NCI-H2196 (cell line): ENCODE results near the gene EMB.
"Not testable (repeated sequence)": the region's sequence is repeated elsewhere in the genome, so short reads cannot be mapped to it uniquely, and the experiment has no call there.

ENCODE experiments used
- DNase-seq: peaks from one replicate; lab custom pipeline; 2025; ENCODE audit not compliant: unreplicated experiment; lab: John Stamatoyannopoulos, UW

Gene EMB, protein sequence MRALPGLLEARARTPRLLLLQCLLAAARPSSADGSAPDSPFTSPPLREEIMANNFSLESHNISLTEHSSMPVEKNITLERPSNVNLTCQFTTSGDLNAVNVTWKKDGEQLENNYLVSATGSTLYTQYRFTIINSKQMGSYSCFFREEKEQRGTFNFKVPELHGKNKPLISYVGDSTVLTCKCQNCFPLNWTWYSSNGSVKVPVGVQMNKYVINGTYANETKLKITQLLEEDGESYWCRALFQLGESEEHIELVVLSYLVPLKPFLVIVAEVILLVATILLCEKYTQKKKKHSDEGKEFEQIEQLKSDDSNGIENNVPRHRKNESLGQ

DNA sequence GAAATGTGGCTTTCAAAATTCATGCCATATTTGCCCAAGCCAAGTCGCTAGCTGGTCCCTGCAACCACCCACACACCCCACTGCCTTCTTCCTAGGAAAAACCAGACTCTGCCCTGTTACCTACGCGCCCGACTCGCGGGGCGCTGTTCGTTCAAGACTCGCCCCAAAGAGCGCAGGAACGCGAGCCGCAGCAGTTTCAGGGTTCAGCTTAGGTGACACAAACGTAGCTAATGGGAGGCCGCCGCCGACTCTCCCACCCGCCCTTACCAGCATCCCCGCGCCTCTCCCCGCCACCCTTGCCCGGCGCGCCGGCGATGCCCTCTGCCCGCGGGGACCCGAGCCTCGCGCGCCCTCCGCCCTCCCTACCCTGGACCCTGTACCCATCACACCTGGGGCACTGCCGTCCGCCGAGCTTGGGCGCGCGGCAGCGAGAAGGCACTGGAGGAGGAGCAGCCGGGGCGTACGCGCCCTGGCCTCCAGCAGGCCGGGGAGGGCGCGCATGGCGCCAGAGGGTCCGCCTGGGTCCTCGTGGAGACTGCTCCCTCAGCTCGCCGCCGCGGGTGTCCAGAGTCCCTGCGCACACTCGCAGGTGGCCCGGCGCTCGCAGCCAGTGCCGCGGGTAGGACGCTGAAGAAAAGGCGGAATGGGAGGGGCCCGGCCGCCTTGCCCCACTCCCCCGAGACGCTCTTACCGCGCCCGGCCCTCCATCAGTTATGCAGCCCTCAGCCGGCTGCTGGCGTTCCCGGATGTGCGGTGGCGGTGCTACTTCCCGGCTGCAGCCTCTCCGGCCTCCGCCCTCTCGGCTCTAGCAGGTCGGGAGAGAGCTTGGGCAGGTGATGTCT, at the start of gene EMB:
TSS of gene EMB (minus strand) at position 638 of the 842 bp plus-strand sequence. CDS start at position 501, 137 bp downstream.
- no peak for DNase-seq

DNA sequence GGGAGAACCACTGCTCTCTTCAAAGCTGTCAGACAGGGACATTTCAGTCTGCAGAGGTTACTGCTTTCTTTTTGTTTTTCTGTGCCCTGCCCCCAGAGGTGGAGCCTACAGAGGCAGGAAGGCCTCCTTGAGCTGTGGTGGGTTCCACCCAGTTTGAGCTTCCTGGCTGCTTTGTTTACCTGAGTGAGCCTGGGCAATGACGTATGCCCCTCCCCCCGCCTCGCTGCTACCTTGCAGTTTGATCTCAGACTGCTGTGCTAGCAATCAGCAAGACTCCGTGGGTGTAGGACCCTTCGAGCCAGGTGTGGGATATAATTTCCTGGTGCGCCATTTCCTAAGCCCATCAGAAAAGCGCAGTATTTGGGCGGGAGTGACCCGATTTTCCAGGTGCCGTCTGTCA, 48.4 kb upstream of the EMB start:
- not testable (repeated sequence) for DNase-seq

DNA sequence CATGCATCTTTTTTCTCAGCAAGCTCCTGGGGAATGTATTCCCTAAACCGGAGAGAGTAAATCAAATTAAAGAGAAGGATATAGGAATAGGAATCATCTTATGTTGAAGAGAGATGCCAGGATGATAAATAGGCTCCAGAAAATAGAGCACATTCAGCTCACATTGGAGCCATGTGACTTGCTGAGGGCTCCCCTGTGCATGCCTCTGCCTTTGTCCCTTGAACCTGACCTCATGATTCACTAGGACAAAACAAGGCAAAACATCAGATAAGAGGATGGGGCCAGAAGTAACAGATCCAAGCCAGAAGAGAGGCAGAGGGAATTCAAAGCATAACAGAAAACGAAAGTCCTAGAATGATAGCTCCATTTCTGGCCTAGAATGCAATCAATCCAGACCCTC, 37.7 kb upstream of the EMB start:
- not testable (repeated sequence) for DNase-seq

DNA sequence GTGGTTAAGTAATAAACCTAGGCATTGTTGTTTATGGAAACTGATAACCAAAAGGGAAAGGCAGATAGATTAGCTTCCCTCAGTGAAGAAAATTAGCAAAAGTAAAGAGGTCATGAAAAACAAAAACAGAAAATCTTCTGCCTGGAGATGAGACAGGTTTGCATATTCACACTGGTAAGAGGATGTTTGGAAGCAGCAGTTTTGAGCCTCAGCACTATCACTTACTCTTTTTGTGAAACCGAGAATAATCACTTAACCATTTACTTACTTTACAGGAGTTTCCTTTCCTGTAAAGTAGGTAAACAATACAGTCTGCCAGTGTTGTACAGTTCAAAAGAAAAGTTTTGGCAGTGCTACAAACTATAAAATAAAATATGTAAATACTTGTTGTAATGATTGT, 35.5 kb upstream of the EMB start:
- DNase-seq = no peak

DNA sequence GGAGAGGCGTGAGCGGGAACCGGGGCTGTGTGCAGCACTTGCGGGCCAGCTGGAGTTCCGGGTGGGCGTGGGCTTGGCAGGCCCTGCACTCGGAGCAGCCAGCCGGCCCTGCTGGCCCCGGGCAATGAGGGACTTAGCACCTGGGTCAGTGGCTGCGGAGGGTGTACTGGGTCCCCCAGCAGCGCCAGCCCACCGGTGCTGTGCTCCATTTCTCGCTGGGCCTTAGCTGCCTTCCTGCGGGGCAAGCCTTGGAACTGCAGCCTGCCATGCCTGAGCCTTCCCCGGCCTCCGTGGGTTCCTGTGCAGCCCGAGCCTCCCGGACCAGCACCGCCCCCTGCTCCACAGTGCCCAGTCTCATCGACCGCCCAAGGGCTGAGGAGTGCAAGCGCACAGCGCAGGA, 23.9 kb upstream of the EMB start:
- DNase-seq = not testable (repeated sequence)

DNA sequence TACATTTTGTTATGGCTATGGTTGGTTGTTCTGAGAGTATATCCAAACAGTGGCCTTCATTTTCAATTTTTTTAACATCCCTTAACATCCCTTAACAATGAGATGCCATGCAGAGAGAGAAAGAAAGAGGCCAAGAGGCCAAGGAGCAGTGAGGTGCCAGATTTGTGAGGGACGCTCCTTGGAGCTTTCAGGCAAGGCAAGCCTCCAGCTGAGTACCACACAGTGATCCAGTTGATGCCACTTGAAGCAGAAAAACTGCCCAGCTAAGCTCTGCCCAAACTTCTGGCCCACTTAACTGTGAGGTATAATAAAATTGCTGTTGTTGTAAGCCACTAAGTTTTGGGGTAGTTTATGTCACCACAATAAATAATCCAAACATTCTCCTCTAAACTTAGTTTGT, 22.6 kb upstream of the EMB start:
- DNase-seq = no peak

DNA sequence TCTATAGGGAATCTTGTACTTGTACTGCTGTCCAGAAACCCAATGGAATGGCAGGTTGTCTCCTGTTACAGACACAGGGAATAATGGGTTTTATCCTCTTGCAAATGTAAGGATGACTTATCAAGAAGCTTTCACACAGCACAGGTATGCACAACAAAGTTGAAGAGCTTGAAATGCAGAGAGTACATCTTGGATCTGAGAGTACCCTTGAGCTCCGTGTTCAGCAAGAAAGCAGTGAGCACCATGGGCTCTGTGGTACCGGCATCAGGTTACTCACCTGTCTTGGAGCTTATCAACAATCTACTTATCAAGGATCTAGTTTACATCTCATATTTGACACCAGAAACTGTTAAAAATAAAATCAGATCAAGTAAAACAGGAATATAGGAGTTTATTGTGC, 22.0 kb upstream of the EMB start:
- no peak for DNase-seq

DNA sequence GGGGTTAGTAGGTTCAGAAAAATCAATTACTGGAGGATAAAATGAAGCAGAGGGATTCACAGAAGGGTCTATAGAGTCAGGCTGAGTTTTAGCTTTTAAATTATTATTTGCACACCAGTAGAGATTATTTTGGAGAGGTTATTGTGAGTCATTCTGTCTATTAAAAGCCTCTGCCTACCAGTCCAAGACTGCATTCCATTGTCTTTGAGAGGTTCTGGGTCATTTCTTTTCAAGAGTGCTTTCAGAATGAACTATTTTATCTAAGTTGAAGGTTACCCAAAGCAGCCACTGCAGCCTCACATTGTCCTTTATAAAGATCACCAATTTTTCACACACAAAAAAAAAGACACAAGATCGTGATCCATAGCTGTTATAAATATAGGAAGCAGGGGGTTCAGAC, 21.5 kb upstream of the EMB start:
- DNase-seq = not testable (repeated sequence)

DNA sequence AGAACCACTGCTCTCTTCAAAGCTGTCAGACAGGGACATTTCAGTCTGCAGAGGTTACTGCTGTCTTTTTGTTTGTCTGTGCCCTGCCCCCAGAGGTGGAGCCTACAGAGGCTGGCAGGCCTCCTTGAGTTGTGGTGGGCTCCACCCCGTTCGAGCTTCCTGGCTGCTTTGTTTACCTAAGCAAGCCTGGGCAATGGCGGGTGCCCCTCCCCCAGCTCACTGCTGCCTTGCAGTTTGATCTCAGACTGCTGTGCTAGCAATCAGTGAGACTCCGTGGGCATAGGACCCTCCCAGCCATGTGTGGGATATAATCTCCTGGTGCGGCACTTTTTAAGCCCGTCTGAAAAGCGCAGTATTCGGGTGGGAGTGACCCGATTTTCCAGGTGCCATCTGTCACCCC, 17.3 kb upstream of the EMB start:
- DNase-seq = not testable (repeated sequence)

DNA sequence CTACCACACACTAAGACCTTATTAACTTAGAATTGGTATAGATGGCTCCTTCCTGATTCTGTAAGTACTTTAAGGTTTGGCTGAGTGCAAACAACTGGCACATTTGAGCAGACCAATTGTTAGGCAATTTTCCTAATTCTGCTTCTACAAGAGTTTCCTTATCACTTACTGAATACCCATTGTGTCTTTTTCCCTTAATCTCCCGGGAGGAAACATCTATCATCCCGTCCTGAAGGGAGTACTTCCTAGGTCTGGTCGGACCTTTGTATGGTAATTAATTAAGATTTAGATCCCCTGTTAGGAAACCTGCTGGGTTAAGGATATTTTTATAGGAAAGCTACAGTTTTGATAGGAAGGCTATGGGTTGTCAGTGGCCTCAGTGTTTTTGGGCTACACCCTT, 8.2 kb upstream of the EMB start:
- DNase-seq = not testable (repeated sequence)

DNA sequence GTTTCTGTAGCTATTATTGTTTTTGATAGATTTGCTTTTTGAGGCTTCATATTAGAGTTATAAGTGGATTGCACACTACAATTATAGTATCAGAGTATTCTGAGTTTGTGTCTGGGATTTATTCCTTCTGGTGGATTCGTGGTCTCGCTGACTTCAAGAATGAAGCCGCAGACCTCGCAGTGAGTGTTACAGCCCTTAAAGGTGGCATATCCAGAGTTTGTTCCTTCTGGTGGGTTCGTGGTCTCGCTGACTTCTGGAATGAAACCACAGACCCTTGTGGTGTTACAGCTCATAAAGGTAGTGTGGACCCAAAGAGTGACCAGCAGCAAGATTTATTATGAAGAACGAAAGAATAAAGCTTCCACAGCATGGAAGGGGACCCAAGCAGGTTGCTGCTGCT, 6.9 kb upstream of the EMB start:
- DNase-seq = no peak

DNA sequence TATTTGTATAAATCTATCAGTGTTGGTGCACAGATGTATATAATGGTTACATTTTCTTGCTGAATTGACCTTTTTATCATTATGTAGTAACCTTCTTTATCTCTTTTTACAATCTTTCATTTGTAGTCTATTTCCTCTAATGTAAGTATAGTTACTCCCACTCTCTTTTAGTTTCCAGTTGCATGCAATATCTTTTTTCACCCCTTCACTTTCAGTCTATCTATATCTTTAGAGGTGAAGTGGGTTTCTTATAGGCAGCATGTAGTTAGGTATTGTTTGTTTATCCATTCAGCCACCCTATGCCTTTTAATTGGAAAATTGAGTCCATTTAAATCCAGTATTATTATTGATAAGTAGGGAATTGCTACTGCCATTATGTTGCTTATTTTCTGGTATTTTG, 6.1 kb upstream of the EMB start:
- DNase-seq = no peak

DNA sequence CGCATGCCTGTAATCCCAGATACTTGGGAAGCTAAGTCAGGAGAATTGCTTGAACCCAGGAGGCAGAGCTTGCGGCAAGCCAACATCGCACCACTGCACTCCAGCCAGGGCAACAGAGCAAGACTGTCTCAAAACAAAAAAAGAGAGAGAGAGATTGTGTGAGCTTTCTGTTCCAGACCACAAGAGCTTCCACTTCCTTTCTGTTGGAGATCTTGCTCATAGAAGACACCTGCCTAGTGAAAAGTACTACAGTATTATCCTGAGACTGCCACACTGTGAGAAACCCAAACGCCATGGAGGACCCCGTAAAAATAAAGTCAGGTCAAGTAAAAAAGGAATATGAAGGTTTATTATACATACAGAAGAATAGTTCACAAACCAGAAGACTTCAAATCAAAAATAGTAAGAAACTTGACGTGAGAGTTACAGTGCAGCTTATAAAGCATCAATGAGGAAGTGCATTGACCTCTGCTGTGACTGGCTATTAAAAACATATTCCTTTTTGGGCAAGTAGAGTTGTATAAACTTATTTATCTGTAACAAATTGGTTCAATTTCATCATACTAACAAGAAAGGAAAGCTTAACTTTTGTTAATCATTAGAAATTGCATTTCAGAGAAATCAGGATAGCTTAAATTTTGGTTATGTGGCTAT, 4.3 kb upstream of the EMB start:
- no peak for DNase-seq

DNA sequence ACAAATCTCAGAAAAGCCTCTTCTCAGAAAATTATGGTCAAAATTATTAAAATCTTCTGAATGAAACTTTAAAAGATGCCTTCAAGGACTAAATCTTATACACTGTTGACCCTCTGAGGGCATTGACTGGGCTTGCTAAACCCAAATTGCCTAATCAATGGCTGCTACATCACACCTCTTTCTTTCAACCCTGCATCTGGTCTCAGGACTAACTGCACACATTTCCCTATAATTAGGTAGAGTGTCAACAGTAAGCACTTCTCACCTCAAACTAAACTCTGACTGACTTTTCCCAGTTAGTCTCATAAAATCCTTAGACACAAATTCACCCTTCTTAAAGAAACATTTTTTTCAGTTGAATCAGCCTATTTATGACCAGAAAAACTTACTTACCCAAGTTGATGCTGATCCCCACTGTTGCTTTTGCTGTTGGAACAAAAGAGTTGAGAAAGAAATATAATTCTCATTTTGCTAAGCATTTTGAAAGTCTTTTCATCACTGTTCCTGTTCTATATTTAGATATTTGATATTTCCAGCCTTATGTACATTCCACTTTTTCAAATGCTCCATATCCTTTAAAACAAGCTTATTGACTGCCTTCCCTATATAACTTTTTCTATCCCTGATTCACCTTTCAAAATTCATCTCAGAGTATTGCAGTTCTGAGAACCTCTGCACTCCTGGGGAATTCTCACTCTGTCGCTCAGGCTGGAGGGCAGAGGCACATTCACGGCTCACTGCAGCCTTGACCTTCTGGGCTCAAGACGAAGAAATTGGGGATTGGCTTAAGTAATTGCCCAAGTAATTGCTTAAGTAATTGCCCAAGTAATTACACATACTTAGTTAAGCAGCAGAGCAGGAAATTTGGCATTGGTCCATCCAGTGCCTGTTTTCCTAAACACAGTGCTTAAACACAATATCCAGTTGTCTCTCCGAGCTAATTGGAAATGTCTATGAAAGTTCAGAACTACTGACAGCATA, 1.8 kb upstream of the EMB start:
- DNase-seq = not testable (repeated sequence)

DNA sequence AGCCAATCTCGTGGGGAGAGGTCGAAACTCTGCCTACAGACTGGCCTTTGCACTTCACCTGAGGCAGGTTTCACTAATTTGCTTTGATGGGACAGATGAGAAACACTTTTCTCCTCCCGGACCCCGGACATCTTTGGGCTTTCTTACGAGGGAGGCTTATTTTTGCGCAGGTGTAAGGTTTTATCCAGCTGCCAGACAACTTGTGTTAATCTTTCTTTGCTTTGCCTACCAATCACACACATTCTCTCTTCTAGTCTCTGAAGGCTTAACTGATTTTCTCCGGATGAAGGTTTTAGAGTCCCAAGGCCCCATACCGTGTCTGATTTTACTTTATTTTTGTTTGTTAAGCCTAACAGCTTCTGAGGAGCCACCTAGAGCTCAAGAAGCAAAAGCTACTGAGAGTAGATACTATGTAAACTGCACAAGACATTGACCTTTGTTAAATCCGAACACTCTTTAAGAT, 436 bp upstream of the EMB start:
- DNase-seq = no peak

DNA sequence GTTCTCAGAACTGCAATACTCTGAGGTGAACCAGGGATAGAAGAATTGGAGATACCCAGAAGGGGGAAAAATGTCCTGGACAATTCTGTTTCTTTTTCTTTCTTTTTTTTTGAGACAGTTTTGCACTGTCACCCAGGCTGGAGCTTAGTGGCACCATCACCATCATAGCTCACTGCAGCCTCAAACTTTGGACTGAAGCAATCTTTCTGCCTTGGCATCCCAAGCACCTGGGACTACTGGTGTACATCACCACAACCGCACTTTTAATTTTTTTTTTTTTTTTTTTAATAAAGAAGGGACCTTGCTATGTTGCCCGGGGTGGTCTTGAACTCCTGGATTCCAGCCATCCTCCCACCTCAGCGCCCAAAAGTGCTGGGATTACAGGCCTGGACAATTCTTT, 1.9 kb downstream of the EMB start:
- no peak for DNase-seq

DNA sequence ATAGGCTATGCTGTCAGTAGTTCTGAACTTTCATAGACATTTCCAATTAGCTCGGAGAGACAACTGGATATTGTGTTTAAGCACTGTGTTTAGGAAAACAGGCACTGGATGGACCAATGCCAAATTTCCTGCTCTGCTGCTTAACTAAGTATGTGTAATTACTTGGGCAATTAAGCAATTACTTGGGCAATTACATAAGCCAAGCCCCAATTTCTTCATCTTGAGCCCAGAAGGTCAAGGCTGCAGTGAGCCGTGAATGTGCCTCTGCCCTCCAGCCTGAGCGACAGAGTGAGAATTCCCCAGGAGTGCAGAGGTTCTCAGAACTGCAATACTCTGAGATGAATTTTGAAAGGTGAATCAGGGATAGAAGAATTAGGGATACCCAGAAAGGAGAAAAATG, 3.0 kb downstream of the EMB start:
- DNase-seq = not testable (repeated sequence)

DNA sequence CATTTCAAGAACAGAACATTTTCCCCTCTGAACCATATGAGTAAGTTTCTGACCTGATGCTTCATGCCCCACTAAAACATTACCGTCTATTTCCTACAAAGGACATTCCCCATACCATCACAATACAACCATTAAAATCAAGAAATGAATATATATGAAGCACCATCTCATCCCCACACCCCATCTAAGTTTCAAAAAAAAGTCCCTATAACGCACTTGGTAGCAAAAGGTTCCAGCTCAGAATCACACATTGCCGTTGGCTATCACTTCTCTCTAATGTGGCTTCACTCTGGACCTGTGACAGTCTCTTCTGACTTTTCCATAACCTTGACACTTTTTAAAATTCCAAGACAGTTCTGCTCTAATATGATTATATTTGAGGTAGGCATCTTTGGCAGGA, 5.9 kb downstream of the EMB start:
- no peak for DNase-seq

DNA sequence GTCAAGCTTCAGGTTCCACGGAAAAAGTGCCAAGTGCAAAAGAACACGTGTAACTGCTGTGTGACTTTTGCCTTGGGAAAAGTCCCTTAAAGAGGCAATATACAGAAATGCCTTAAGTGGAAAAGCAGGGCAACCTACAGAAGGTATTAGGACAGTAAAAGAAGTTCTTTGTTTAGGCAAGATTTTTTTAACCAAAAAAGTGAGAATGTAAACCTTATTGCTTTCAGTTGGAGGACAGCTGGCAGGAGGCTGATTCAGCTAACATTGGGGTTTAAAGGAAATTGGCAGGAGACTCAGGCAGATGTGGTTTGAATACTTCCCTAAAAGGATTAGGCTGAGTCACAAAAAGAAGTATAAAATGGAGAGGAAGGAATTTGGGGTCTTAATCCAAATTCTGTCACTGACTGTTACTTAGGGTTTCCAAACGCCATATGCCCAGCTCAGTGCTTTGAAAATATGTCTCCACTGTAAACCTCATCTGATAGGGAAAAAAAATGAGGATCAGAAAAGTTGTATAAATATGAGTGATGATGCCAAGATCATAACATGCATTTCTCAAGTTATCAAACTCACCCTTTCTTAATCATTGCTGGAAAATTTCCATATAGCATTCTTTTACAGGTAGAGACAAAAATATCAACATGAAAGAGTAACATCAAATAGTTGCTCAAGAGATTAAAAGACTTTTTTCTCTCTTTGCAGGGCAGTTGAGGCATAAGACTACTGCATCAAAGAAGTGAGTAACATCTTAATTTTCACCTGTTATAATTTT, 9.8 kb downstream of the EMB start:
- not testable (repeated sequence) for DNase-seq
